HepG2 (cell line): ENCODE results near the gene TM9SF4. TPM values are rescaled to one million over a fixed set of nuclear protein-coding genes. Genes with fewer than 3 reads are reported as not detected.

Experiments
- AHR ChIP-seq: IDR thresholded peaks from 2 replicates; pipeline ENCODE4 v1.6.1; 2018; ENCODE audit warnings: missing genetic modification reagents, missing compliant biosample characterization
- EED ChIP-seq: sonication (generic); formaldehyde crosslinking; IDR thresholded peaks from 2 replicates; pipeline ENCODE4 v1.5.0; 2020; ENCODE audit warnings: mild to moderate bottlenecking, missing genetic modification reagents
- EHMT2 ChIP-seq: fragments of 200-600 bp; sonication (generic); IDR thresholded peaks from 2 replicates; pipeline ENCODE4 v1.7.0; 2017; ENCODE audit warnings: antibody characterized with exemption, low read depth, low read length, borderline replicate concordance
- KAT8 ChIP-seq: IDR thresholded peaks from 2 replicates; pipeline ENCODE4 v1.6.1; 2016; ENCODE audit warnings: missing genetic modification reagents, missing compliant biosample characterization
- KMT2A ChIP-seq: sonication (generic); formaldehyde crosslinking; IDR thresholded peaks from 2 replicates; pipeline ENCODE4 v1.4.0; 2020; ENCODE audit warnings: missing genetic modification reagents
- SMAD1 ChIP-seq: sonication (generic); formaldehyde crosslinking; IDR thresholded peaks from 2 replicates; pipeline ENCODE4 v1.4.0; 2020; ENCODE audit warnings: missing genetic modification reagents, low read depth, mild to moderate bottlenecking, borderline replicate concordance
- SMAD3 ChIP-seq: sonication (generic); formaldehyde crosslinking; IDR thresholded peaks from 2 replicates; pipeline ENCODE4 v1.4.0; 2020; ENCODE audit warnings: missing genetic modification reagents
- SP1 ChIP-seq, 2 experiments: fragments of 450-650 bp in 1 of 2; sonication (generic) in 1 of 2; formaldehyde crosslinking in 1 of 2; IDR thresholded peaks; 2 replicates each; pipeline versions ENCODE4 v1.4.0 to v1.6.1; 2016 to 2020; ENCODE audit warnings: missing genetic modification reagents in 1 of 2
- SRSF1 ChIP-seq: fragments of 200-400 bp; formaldehyde crosslinking; optimal IDR thresholded peaks from 2 replicates; pipeline ENCODE3; 2017; ENCODE audit warnings: mild to moderate bottlenecking, low read depth, low read length, moderate library complexity
- STAT5B ChIP-seq: sonication (generic); formaldehyde crosslinking; IDR thresholded peaks from 2 replicates; pipeline ENCODE4 v1.4.0; 2020; ENCODE audit warnings: missing genetic modification reagents
- SYNCRIP ChIP-seq: fragments of 200-400 bp; formaldehyde crosslinking; IDR thresholded peaks from 2 replicates; pipeline ENCODE4 v1.6.1; 2018; ENCODE audit warnings: mild to moderate bottlenecking, low read depth, low read length; ENCODE audit not compliant: insufficient read depth
- XBP1 ChIP-seq: sonication (generic); formaldehyde crosslinking; IDR thresholded peaks from 2 replicates; pipeline ENCODE4 v1.5.0; 2020; ENCODE audit warnings: missing genetic modification reagents
- ZBTB7B ChIP-seq: sonication (generic); formaldehyde crosslinking; IDR thresholded peaks from 2 replicates; pipeline ENCODE4 v1.4.0; 2020; ENCODE audit warnings: missing genetic modification reagents
- ZNF484 ChIP-seq: sonication (generic); formaldehyde crosslinking; IDR thresholded peaks from 2 replicates; pipeline ENCODE4 v1.5.1; 2020; ENCODE audit warnings: mild to moderate bottlenecking, low read depth, missing genetic modification reagents, borderline replicate concordance
- ZNF782 ChIP-seq: sonication (generic); formaldehyde crosslinking; IDR thresholded peaks from 2 replicates; pipeline ENCODE4 v1.4.0; 2020; ENCODE audit warnings: missing genetic modification reagents, mild to moderate bottlenecking, borderline replicate concordance
- polyA plus RNA-seq, 8 experiments: library from polyadenylated mRNA; depleted of rRNA in 3 of 8; stranded (reverse) in 7 of 8; unstranded in 1 of 8; fragments of >200 nt; fragmentation: Illumina TruSeq in 4 of 8; extraction: Trizol in 4 of 8; gene quantifications; 2 replicates each; pipeline versions ENCODE4 v1.2.1 to v1.2.3, GENCODE V29; 2011 to 2016; ENCODE audit warnings: low read depth in 4 of 8, missing spikeins in 1 of 8, mixed read lengths in 1 of 8; ENCODE audit not compliant: insufficient read depth in 1 of 8
- total RNA-seq, 5 experiments: library from RNA; depleted of rRNA; stranded (reverse); fragments of >200 nt; fragmentation: Illumina TruSeq; extraction: Trizol; gene quantifications; 2 replicates each; pipeline ENCODE4 v1.2.3, GENCODE V29; 2016; ENCODE audit warnings: low read depth in 1 of 5
- TF ChIP-seq, protein P1 (sequence below): sonication (generic); formaldehyde crosslinking; IDR thresholded peaks from 2 replicates; pipeline ENCODE4 v1.8.0; 2022; ENCODE audit warnings: mild to moderate bottlenecking, missing genetic modification reagents, moderate library complexity
- TF ChIP-seq, protein P2 (sequence below): sonication (generic); formaldehyde crosslinking; IDR thresholded peaks from 2 replicates; pipeline ENCODE4 v1.8.0; 2023; ENCODE audit warnings: mild to moderate bottlenecking, missing genetic modification reagents
- TF ChIP-seq, protein P3 (sequence below): sonication (generic); formaldehyde crosslinking; IDR thresholded peaks from 2 replicates; pipeline ENCODE4 v1.9.0; 2021; ENCODE audit warnings: missing genetic modification reagents, borderline replicate concordance
- TF ChIP-seq, protein P4 (sequence below): sonication (generic); formaldehyde crosslinking; IDR thresholded peaks from 2 replicates; pipeline ENCODE4 v1.8.1; 2023; ENCODE audit warnings: mild to moderate bottlenecking, moderate library complexity, missing genetic modification reagents
- TF ChIP-seq, protein P5 (sequence below): sonication (generic); formaldehyde crosslinking; IDR thresholded peaks from 2 replicates; pipeline ENCODE4 v1.4.0; 2020; ENCODE audit warnings: mild to moderate bottlenecking, low read depth, missing genetic modification reagents
- TF ChIP-seq, protein P6 (sequence below): sonication (generic); formaldehyde crosslinking; IDR thresholded peaks from 2 replicates; pipeline ENCODE4 v1.9.0; 2021; ENCODE audit warnings: missing genetic modification reagents, borderline replicate concordance

TM9SF4 gene
- total and polyA plus RNA-seq, 2 of the 13 experiments (the other 11 are each of a cell fraction or from before 2014, with no cell fraction given) = 53.5 to 171 TPM

DNA sequence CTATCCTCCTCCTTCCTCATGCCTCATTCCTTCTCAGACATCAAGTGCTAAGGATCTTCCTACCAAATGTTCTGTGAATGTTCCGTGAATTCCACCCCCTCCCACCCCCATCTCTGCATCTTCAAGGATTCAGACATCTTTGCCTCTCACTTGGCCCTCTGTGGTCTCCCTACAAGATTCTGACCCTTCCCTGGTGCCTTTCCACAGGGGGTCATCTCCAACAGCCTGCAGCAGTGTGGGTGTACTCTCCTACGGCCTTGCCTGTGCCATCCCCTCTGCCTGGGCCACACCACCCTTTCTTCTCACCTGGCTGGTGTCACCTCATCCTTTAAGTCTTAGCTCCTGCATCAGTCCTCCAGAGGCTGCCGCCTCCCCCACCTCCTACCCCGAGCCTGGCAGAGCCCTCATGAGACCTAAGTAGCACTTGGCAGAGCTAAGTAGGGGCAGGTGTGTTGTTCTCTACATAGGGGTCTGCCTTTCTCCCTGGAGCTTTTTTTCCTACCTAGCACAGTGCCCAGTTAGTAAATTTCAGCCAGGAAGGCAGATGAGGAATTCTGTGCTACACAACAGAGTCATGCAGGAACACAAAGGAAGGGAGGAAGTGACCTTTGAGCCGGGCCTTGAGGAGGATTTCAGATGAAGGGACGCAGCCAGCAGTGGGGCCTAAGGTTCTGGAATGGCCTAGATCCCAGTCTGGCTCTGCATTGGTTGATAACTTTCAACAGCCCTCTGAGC, 43.1 kb downstream of the TM9SF4 start (continued):
- TF ChIP-seq SYNCRIP (no peak), KMT2A (CRISPR knock-in tag) (no peak), ZBTB7B (CRISPR knock-in tag) (no peak), SRSF1 (no peak), SMAD1 (CRISPR knock-in tag) (no peak), EED (no peak), ZNF782 (CRISPR knock-in tag) (no peak), SP1 (IDR thresholded peaks at IDR 0.05) (no peak), SP1 (CRISPR knock-in tag; IDR thresholded peaks at IDR 0.05) (no peak), EHMT2 (no peak), XBP1 (CRISPR knock-in tag) (no peak), KAT8 (CRISPR knock-in tag) (peak; percentile 57), STAT5B (no peak), SMAD3 (CRISPR knock-in tag) (no peak), ZNF484 (CRISPR knock-in tag) (no peak), AHR (CRISPR knock-in tag) (no peak)
- TF ChIP-seq, protein P1, sequence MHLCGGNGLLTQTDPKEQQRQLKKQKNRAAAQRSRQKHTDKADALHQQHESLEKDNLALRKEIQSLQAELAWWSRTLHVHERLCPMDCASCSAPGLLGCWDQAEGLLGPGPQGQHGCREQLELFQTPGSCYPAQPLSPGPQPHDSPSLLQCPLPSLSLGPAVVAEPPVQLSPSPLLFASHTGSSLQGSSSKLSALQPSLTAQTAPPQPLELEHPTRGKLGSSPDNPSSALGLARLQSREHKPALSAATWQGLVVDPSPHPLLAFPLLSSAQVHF = no peak
- TF ChIP-seq, protein P2, sequence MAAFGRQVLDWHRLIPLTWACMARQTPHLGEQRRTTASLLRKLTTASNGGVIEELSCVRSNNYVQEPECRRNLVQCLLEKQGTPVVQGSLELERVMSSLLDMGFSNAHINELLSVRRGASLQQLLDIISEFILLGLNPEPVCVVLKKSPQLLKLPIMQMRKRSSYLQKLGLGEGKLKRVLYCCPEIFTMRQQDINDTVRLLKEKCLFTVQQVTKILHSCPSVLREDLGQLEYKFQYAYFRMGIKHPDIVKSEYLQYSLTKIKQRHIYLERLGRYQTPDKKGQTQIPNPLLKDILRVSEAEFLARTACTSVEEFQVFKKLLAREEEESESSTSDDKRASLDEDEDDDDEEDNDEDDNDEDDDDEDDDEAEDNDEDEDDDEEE = no peak
- TF ChIP-seq, protein P3, sequence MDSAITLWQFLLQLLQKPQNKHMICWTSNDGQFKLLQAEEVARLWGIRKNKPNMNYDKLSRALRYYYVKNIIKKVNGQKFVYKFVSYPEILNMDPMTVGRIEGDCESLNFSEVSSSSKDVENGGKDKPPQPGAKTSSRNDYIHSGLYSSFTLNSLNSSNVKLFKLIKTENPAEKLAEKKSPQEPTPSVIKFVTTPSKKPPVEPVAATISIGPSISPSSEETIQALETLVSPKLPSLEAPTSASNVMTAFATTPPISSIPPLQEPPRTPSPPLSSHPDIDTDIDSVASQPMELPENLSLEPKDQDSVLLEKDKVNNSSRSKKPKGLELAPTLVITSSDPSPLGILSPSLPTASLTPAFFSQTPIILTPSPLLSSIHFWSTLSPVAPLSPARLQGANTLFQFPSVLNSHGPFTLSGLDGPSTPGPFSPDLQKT (CRISPR knock-in tag) = no peak
- TF ChIP-seq, protein P4, sequence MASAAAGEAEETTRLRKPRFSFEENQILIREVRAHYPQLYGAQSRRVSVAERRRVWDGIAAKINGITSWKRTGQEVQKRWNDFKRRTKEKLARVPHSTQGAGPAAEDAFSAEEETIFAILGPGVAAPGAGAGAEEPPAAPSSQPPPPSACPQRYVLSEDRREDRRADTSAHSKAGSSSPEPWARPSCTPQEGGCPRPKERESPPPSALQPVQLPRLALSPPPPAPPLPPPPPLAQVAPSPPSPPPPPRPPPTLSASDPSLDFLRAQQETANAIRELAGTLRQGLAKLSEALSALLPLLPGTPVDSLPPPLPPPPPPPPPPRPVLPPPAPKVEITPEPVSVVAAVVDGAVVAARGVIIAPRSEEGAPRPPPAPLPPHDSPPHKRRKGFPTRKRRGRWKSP = no peak
- TF ChIP-seq, protein P5, sequence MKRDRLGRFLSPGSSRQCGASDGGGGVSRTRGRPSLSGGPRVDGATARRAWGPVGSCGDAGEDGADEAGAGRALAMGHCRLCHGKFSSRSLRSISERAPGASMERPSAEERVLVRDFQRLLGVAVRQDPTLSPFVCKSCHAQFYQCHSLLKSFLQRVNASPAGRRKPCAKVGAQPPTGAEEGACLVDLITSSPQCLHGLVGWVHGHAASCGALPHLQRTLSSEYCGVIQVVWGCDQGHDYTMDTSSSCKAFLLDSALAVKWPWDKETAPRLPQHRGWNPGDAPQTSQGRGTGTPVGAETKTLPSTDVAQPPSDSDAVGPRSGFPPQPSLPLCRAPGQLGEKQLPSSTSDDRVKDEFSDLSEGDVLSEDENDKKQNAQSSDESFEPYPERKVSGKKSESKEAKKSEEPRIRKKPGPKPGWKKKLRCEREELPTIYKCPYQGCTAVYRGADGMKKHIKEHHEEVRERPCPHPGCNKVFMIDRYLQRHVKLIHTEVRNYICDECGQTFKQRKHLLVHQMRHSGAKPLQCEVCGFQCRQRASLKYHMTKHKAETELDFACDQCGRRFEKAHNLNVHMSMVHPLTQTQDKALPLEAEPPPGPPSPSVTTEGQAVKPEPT (CRISPR knock-in tag) = no peak
- TF ChIP-seq, protein P6, sequence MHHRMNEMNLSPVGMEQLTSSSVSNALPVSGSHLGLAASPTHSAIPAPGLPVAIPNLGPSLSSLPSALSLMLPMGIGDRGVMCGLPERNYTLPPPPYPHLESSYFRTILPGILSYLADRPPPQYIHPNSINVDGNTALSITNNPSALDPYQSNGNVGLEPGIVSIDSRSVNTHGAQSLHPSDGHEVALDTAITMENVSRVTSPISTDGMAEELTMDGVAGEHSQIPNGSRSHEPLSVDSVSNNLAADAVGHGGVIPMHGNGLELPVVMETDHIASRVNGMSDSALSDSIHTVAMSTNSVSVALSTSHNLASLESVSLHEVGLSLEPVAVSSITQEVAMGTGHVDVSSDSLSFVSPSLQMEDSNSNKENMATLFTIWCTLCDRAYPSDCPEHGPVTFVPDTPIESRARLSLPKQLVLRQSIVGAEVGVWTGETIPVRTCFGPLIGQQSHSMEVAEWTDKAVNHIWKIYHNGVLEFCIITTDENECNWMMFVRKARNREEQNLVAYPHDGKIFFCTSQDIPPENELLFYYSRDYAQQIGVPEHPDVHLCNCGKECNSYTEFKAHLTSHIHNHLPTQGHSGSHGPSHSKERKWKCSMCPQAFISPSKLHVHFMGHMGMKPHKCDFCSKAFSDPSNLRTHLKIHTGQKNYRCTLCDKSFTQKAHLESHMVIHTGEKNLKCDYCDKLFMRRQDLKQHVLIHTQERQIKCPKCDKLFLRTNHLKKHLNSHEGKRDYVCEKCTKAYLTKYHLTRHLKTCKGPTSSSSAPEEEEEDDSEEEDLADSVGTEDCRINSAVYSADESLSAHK = no peak
